COLO829 (cell line): ENCODE data around the gene DPYSL5.
"Not testable (repeated sequence)": the region's sequence is repeated elsewhere in the genome, so short reads cannot be mapped to it uniquely, and the experiment has no call there.

Experiments
- DNase-seq: peaks from one replicate; pipeline ENCODE4 v3.0.0; 2012; ENCODE audit warnings: low spot score

DPYSL5 gene

DNA sequence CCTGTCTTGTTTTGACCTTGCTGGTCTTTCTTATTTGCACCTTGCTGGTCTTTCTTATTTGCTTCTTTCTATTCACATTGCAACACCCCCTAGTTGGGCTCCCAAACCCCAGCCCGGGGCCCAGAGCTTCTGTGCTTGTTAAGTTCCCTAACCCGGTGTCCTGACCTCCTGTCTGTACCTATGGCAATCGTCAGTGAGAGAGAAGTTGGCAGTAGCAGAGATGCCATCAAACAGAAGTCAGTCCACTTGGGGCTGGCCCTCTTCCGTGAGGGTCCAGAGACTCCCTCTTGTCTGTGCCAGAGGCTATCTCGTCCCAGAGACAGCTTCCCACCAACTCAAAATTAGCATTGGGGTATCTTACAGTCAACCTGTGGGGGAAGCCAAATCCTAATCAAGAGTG, 55.7 kb downstream of the DPYSL5 start:
- no peak for DNase-seq

DNA sequence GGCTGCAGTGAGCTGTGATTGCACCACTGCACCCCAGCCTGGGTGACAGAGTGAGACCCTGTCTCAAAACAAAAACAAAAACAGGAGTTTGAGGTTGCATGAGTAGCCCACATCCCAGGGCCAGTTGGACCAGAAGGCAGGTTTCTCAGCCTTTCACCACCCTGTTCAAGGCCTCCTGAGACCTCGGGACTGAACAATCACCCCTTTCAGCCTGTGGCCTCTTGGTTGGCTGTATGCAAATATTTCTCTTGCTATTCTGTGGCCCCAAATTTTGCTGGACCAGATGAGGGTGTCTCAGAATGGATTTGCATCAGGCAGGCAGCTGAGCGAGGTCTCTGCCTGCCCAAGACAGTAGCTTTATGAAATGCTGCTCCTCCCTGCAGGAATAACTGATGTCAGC, 56.9 kb downstream of the DPYSL5 start:
- DNase-seq = no peak

GRCh38 chr2:26905341-26906198, 57.6 kb downstream of the DPYSL5 start:
- no peak for DNase-seq

- no peak for DNase-seq
These were observed 59.5 kb downstream of the DPYSL5 start for GRCh38 chr2:26907416-26907815.

- no peak for DNase-seq
These were observed 62.2 kb downstream of the DPYSL5 start for GRCh38 chr2:26910176-26910575.

GRCh38 chr2:26911911-26912861, 64.3 kb downstream of the DPYSL5 start:
- DNase-seq = no peak

GRCh38 chr2:26913606-26913998, 65.7 kb downstream of the DPYSL5 start:
- no peak for DNase-seq

DNA sequence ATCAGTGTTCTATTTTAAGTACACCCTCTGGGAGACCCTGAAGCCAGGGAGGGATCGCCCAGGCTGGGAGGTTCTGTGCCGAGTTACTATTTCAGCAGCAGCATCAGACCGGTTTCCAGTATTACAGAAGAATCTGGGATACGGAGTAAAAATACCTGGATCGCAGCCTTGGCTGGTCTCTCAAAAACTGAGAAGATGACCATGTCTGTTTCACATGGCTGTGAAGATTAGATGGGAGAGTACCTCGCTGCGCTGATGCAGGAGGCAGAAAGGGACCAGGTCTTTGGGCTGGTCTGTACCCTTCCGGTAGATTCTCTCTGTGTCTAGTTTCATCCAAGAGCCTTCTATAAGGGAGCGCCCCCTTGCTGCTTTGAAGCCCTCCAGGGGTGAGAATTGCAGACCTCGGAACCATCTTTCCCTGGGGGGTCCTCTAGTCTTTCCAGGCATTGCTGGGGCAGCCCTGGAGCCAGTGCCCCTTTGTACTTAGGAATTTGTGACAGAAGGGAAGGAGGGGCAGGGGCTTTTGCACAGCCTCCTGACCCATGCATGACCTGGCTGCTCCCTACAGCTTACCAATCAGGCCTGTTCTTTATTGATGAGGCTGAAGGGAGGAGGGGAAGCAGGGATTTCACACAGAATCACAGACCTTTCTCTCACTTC, 66.2 kb downstream of the DPYSL5 start:
- no peak for DNase-seq

DNA sequence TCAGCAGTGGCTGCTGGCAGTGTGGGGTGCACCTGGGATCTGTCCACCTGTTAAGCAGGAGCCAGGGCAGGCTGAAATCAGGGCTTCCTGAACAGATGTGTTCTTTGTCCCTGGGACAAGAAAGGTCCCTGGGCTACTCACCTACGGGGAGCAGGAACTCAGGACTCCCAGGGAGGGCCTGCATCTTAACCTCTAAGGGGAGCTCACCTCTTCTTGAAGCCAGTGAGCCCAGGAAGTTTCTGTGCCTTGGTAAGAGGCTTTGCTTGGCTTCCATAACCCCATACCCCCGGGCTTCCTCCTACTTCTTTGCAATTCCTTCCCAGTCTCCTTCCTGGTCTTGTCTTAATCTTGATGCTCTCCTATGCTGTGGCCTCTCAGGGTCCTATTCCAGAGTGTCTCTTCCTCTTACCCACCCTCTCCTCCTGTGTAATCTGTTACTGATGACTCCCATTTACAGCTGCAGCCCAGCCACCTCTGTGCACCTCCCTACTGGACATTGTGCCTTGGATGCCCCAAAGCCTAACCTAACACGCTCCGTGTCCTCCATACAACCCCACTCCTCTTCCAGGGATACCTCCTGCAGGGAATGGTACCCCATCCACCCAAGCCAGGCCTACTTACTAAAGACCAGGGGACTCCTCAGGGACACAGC, 66.9 kb downstream of the DPYSL5 start:
- DNase-seq = no peak

DNA sequence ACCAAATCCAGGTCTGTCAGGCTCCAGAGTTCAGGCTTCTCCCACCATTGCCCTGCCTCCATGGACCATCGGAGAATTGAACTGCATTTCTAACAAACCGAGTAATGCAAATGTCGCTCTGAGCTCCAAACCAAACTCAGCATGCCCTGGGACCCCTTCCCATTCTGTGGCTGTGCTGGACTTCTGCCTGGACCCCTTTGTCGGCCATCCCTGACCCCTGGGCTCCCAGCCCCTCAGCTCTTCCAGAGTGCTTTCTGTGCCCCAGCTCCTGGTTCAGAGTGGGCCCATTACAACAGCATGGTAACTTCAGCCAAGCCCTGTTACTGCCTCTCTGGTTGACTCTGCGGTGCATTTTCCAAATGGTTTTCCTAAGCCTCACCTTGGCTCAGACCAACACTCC, 67.4 kb downstream of the DPYSL5 start:
- DNase-seq = no peak

- DNase-seq = no peak
These were observed 68.3 kb downstream of the DPYSL5 start for GRCh38 chr2:26916128-26916692.

DNA sequence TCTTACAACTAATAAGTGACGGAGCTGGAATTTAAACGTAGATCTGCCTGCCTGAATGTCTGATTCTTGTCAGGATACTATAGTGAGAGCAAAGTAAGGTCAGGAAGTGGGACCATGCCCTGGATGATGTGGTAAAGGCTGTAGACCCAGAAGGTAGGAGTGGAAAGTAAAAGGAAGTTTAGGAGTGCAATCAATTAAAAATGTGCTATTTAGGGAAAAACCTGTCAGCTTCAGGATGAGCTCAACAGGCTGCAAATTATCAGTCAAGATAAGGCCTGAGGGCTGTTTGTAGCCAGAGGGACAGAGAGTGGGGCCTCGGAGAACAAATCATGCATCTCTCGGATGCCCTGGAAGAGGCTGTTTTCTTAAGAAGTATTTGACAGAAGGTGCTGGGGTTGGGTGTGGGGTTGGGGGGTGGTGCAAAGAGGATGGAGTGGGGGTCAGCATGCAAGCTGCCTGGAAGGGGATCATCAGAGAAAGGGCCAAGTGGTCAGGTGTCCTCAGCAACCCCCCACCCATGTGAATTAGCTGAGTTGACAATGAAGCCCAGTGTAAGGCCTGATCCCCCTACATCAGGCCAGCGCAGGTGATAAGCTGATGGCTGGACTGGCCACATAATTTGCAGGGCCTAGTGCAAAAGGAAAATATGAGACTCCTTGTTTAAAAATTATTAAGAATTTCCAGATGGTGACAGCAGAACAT, 69.4 kb downstream of the DPYSL5 start:
- DNase-seq = no peak

GRCh38 chr2:26921323-26921722, 73.4 kb downstream of the DPYSL5 start:
- DNase-seq = no peak

DNA sequence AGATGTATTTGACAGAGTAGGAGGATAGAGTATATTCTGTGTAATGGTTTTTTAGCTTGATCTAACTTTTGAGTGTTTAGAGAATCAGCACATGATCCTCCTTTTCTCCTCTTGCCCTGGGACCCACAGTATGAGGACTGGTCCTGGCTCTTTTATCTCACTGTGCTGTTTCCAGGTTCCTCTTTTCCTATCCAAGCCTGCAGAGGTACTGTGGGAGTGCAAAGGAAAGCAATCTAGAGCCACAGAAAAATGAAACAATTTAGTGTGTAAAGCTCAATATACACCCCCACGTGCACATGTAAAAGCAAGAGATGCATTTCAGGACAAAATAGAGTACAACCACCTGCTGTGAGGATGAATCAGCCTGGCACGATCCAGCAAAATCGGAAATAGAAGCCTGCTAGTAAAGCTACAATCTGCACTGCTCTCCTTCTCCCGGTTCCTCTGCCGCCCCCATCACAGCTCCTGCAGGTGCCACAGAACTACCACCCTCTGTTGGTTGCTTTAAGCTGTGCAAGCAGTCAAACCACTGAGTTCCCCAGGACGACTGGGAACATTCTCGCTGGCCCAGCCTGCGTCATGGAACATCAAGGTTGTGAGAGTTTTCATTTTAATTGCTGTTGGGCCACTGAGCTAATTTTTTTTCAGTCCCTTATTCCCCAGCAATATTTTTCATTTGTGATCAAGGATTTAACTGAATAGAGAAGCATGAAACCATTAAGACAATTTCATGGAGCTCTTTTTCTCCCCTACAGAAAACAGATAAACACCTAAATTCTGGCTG, 74.7 kb downstream of the DPYSL5 start:
- DNase-seq = peak; percentile 55

DNA sequence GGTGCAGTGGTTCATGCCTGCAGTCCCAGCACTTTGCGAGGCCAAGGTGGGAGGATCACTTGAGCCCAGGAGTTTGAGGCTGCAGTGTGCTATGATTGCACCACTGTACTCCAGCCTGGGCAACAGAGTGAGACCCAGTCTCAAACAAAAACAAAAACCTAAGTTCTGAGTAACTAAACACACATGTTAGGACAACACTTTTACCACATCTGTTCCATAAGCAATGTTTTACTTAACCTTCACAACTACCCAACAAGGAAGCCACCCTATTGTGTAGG, 75.2 kb downstream of the DPYSL5 start:
- not testable (repeated sequence) for DNase-seq

DNA sequence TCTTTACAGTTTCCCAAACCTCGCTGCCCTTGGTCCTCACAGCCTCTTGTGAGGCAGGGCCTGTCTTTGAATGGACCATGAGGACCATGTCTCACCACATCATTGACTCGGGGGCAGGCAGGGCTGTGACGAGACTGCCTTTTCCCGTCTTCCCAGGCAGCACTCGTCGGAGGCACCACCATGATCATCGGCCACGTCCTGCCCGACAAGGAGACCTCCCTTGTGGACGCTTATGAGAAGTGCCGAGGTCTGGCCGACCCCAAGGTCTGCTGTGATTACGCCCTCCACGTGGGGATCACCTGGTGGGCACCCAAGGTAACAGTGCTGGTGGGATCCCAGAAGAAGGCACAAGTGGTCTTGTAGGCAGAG, 76.8 kb downstream of the DPYSL5 start:
- no peak for DNase-seq

DNA sequence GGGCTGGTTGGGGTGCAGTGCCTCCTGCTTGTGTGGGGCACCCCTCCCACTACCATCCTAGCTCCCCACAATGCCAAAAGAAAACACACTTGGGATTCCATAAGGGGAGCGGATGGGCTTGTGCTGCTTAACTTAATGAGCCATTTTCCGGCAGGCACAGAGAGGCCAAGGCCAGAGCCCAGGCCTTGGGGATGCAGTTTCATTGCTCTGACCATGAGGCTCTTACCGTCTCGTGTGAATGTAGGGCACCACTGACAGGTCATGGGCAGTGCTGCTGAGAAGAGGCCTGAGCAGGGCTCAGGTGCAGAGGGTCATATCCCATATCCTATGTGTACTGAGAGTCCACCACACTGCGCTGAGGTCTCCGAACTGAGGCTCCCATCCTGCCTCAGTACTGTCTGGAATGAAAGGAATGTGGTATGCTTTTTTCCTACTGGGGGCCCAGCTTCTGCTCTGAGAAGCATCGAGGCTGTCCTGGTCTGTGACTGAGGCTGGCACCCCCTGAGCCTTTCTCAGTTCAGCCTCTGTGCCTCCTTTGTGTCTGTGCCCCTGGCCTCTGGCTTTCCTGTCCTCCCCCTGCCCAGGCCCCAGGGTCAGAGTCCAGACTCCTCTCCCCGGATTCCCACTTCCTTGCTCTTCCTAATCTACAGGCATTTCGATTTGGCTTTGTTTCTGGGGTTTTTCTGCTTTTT, 77.3 kb downstream of the DPYSL5 start:
- DNase-seq = no peak

- no peak for DNase-seq
These were observed 79.3 kb downstream of the DPYSL5 start for GRCh38 chr2:26927221-26927620.

- DNase-seq = no peak
These were observed 85.0 kb downstream of the DPYSL5 start for GRCh38 chr2:26932974-26933373.
